Breast epithelium (tissue), 3 donors: ENCODE data around the gene SYAP1.

Experiments used
- CTCF ChIP-seq, 3 donors: fragments of 450-650 bp; IDR thresholded peaks; one replicate each; pipeline ENCODE4 v1.5.1; 2016 to 2017; ENCODE audit warnings: antibody characterized with exemption in 3 of 3, mild to moderate bottlenecking in 3 of 3, moderate library complexity in 3 of 3
- POLR2A ChIP-seq: fragments of 450-650 bp; IDR thresholded peaks from one replicate; pipeline ENCODE4 v1.6.1; 2016; ENCODE audit warnings: antibody characterized with exemption, mild to moderate bottlenecking, moderate library complexity
- POLR2AphosphoS5 ChIP-seq, 3 donors: sonication (generic); formaldehyde crosslinking; IDR thresholded peaks; one replicate each; pipeline ENCODE4 v1.6.1; 2017; ENCODE audit warnings: antibody characterized with exemption in 3 of 3

- no peak for TF ChIP-seq CTCF (IDR thresholded peaks at IDR 0.05)
- no peak for TF ChIP-seq POLR2AphosphoS5 (IDR thresholded peaks at IDR 0.05)
- TF ChIP-seq POLR2A: no peak
These were observed 24.4 kb downstream of the SYAP1 start for GRCh38 chrX:16743604-16744325.
